Measurements from ENCODE around the gene FOXD1.
A peak's percentile ranks its signal among the peaks of the same experiment; 100 is the strongest.
"Not testable (repeated sequence)": the region's sequence is repeated elsewhere in the genome, so short reads cannot be mapped to it uniquely, and the experiment has no call there.

FOXD1 gene

DNA sequence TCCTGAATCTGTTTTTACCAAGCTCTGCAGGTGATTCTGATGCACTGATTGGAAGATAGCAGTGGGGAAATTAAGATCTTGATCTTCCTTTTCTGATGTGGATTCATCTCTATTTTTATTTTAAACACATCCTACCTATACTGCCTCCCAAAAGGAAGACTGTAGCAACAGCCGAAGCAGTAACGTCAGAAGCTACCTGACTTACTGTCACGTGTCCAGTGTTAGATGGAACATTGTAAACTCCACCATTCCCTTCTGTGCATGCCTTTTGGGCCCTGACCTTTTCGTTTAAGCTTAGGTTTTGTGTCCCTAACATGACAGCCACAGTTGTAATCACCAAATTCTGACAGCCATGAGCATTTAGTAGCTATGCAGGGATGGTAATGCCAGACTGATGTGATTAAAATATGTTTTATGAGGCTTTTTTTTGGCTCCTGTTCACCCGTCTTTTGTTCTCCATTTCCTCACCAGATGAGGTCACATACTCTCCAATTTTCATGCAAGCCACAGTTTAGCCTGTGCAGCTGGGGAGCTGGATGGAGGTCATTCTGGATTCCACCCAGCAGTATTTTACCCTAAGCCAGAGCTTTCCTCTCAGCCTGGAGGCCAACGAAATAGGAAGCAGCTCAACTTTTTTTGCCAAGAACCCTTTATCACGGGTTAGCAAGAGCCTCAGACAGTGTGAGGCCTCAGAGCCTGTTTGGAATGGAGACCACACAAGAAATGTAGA, 15.6 kb upstream of the FOXD1 start:
- no peak for DNase-seq (ENCODE audit: low spot score)

DNA sequence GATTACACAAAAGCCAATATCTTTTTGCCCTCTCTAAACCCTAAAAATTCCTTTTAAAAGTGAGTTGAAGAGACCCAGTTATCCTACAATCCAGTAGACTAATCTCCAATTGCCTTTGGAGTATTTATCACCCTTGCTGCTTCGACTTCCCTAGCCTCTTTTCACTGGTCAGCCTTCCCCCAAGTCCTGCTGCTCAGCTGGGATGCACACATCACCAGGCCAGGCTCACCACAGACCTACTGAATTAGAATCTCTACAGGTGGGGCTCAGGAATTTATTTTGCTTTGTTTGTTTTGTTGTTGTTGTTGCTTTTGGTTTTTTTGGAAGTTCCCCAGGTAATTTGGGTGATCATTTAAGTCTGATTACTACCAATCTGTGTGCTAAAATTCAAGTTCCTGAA, 11.6 kb upstream of the FOXD1 start:
- DNase-seq (ENCODE audit: low spot score), result no peak

DNA sequence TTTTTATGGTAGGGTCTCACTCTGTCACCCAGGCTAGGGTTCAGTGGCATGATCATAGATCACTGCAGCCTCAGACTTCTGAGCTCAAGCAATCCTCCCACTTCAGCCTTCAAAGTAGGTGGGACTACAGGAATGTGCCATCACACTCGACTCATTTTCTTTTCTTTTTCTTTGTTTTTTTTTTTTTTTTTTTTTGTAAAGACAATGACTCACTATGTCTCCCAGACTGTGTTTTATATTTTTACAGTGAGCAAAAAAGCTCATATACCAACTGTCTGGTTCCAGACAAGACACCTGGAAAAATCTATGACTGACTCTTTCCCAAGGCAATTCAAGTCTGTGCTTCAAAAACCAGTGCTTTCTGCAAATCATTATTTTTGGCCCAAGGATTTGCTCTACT, 10.8 kb upstream of the FOXD1 start:
- DNase-seq (ENCODE audit: low spot score), result no peak

DNA sequence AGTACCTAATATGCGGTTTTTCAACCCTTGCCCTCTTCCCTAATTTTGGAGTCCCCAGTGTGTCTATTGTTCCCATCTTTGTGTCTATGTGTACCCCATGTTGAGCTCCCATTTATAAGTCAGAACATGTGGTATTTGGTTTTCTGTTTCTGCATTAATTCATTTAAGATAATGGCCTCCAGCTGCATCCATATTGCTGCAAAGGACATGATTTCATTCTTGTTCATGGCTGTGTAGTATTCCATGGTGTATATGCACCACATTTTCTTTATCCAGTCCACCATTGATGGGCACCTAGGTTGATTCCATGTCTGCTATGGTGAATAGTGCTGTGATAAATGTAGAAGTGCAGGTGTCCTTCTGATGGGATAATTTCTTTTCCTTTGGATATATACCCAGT, 7.9 kb upstream of the FOXD1 start:
- DNase-seq (ENCODE audit: low spot score), result not testable (repeated sequence)

DNA sequence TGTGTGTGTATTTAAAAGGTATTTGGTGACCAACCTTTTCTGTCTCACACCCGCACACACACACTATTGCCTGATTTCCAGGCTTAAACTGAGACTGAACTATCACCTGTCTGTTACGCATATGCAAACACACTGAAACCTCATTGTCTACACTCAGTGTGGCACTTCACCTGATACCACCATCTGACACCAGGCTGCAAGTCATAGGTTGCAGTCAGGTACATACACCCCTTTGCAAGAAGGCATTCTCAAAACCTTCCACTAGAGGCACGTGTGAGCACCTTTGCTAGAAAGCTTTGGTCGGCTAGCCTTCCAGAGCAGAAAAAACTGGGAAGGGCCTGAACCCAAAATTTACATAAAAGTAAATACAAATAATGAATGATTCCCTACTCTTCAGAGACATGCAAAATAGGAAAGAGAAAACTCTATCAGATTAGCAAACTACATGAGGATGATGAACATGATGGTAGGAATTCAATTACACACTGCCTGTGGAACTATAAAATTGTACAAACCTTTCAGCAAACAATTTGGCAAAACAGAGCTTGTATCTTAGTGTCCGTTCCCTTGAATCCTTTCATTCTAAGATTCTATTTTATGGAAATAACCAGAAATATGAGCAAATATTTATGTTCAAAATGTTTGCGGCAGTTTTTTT, 5.9 kb upstream of the FOXD1 start:
- DNase-seq (ENCODE audit: low spot score), result peak; percentile 44

DNA sequence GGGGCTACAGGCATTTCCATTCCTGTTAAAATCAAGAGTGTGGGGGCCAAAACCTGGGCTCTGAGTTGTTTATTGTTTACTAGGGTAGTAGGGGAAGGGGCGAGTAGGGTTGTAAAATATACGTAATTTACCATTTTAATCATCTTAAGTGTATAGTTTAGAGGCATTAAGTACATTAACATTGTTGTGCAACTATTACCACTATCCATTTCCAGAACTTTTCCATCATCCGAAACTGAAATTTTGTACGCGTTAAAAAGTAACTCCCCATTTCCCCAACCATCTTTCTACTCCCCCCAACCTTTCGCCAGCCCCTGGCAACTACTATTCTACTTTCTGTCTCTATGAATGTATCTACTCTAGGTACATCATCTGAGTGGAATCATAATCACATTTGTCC, 3.6 kb upstream of the FOXD1 start:
- no peak for DNase-seq (ENCODE audit: low spot score)

DNA sequence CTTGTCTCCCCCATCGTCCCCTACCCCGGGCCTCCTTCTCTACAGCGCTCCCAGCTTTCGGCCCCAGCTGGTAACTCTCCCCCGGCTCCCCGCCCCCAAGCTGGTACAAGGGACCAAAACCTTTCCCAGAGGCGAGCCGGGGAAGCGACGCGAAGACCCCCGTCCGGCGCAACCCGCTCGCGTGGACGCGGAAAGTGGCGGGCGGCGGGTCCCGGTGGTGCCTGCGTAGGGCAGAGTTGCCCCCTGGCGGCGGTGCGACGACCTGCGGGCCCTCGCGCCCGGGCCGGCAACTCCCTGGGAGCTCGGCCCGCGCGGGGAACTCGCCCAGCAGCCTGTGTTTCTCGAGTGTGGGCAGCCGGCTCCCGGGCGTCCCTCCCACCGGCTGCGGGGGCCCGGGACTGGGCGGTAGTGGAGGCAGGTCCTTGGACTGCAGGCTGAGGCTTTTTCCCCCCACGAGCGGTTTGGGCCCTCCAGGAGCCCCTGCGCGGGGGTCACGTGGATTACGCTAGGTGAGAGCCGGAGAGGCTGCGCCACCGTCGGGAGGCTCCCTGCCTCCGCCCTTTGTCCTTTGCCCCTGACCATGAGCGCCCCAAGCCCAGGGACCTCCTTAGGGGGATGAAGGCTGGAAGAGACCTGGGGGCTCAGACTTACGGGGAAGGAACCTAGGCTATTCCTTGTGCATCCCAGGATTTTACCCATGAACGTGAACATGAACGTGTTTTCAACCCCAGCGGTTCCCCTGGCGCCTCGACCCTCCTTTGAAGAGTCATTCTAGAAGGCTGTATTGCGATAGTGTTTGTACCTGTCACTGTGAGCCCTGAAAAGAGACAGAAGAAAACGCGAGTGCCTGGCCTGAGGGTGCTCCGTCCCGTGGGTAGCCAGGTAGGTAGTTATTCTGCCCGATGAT, 2.9 kb upstream of the FOXD1 start:
- DNase-seq (ENCODE audit: low spot score), result no peak

DNA sequence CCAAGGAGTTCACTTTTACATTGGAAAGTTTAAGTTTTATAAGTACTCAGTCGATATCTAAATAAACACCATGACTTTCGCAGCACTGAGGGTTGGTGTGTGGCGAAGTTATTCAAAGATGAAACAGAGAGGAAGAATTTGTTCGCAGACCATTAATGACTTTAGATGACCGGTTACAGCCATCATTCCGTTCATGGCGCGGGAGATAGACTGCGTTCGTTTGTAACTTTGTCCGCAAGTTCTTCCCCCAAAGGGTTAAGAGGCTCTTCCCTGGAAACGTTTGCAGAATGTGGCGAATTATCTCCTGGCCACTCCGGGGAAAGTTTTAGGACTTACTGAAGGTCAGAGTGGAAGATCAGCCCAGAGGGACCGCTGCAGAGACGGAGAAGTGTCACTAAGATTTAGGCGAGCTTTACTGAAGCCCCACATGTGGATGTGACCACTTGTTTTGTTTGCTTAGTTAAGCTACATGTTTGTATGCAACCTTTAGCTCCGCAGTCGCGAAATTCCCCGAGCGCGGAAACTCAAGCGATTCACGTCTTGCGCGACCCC, 2.2 kb upstream of the FOXD1 start:
- no peak for DNase-seq (ENCODE audit: low spot score)

DNA sequence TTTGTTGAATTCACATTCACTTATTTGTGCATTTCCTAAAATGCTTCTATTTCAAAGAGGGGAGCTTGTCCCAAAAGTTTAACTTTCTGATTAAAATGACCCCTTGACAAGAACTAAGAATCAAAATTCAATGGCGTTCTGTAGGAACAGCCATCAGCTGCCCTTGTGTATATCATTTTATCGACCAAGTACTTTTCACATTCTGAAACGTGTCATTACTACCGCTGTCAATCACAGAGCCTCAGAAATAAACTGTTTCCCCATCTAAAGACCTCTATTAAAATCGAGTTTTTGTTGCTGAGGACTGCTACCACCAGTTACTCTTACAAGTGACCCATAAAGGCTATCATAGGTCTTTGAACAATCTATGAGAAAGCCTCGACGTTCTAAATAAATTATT, 1.6 kb upstream of the FOXD1 start:
- no peak for DNase-seq (ENCODE audit: low spot score)

DNA sequence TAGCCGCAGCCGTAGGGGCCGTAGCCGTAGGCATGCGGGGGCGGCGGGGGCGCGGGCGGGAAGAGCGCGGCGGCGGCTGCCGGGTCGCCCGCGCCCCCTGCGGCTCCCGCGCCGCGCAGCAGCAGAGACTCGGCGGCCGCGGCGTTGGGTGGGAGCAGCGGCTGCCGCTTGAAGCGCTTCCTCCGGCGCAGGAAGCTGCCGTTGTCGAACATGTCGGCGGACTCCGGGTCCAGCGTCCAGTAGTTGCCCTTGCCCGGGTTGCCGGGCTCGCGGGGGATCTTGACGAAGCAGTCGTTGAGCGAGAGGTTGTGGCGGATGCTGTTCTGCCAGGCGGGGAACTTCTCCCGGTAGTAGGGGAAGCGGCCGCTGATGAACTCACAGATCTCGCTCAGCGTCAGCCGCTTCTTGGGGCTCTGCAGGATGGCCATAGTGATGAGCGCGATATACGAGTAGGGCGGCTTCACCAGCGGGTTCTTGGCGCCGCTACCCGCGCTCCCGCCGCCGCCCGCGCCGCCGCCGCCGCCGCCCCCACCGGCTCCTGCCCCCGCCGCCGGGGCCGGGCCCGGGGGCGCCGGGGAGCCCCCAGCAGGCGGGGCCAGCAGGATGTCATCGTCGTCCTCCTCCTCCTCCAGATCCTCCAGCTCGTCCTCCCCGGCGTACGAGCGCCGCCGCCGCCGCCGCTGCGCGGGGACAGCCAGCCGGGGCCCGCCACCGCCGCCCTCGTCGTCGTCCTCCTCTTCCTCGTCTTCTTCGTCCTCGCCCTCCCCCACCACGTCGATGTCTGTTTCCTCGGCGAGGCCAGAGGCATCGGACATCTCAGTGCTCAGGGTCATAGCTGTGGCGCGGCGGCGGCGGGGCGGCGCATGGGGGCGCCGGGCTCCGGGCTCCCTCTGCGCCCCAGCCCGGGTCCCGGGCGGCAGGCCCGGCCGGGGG, 781 bp downstream of the FOXD1 start:
- DNase-seq (ENCODE audit: low spot score), result no peak

DNA sequence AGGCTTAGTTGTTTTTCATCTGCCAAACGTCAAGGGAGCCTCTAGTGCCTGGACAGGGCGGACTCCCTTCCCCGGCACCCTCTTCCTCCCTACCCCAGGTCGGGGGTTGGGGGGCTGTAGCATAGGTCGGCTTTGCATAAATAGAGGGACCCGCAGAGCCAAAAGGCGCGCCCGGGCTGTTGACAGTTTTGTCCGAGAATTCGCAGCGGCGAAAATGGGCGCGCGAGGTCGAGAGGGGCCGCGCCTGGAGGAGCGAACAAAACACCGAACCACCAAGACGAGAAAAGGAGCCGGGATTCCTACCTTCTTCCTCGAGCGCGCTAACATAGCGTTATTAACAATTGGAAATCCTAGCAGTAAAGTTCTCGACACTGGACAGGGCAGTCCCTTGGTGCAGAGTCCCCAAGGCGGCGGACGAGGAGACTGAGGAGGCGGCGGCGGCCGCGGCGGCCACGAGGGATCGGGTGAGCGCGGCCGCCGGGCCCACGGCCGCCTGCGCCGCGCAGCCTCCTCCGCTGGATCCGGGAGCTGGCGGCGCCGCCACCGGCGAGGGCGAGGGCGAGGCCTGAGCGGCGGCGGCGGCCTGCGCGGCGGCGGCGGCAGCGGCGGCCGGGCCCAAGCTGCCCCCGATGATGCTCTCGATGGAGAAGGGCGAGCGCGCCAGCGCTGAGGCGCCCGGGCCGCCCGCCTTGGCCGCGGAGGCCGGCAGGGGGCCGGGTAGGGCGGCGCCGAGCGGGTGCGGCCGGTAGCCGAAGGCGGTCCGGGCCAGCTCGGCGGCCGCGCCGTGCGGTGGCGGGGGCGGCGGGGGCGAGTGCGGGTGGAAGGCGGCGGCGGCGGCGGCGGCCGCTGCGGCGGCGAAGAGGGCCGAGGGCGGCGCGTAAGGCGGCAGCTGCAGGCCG, 1.7 kb downstream of the FOXD1 start:
- DNase-seq (ENCODE audit: low spot score), result no peak

DNA sequence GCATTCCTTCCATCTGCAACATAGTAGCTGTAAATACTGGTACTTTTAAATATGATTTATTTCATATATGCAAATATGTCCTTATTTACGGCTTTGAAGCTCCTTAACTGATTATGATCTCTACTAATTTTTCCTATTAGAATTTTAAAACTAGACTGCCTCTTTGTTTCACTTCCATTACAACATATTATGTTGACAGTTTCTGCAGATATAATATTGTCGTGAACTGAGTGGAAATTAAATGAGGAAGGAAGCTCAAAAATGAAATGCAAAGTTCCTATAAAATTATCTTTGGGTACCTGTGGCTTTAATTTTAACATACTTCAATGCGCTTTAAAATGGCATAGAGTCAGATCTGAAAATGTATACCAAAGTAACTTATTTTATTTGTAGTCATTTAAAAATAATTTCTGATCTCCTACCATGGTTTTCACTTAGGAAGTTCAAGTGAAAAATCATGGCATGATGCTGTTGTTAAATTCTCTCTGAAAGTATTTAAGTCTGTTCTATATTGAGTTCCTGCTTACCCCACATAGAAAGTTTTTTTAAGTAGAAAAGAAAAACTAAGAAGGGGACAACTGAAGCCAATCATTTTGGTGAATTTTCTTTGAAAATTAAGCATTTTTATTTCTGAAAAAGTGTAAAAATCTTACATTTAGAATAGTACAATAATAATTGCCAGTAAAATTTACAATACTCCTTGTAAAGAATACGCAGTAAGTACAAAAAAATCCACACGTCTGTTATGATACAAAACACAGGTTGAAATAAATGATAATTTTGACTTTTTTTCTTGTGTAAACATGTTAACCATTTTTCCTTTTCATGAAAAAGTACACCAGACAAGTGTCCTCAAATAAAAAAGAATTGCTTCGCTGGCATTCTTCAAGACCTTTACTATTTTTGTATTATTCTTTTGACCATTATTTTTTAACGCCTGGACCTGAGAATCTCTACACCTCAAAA, 2.6 kb downstream of the FOXD1 start:
- DNase-seq (ENCODE audit: low spot score), result no peak

DNA sequence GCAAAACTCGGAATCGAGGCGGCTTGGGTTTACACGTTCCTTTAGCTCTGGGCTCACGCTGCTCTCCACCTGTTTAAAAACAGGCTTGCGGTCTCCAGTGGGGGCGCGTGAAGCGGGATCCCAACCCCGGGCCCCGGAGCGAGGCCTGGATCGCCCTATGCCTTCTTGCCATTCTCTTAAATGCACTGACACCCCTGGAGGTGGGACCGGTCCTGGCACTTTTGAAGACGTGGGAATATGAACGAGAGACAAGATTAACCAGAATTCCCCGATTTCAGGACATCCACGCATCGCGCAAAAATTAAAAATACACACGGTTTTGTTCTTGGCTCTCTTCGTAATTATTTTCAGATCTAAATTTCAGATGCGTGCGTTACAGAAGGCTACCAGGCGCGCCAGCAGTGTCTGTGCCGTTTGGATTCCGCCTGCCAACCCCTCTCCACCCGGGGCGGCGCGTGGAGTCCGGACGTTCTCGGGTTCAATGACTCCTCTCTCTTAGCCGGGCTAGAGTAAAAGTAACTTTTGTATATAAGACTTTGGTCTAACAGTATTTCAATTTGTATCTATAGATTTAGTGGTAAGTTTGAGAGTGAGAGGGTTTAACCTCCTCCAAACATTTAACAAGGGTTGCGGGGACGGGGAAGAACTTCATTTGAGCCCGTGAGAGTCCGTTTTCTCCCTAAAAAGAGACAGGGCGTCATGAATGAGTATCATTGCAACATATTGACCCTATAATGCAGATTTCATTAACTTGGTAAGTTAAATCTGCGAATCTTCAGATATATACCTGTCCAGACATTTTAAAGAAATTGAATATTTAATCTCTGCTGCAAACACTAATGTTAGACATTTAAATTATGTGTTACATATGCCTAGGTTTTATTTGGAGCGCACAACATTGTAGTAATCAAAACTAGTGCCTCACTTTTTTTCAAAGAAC, 3.8 kb downstream of the FOXD1 start:
- DNase-seq (ENCODE audit: low spot score), result no peak

DNA sequence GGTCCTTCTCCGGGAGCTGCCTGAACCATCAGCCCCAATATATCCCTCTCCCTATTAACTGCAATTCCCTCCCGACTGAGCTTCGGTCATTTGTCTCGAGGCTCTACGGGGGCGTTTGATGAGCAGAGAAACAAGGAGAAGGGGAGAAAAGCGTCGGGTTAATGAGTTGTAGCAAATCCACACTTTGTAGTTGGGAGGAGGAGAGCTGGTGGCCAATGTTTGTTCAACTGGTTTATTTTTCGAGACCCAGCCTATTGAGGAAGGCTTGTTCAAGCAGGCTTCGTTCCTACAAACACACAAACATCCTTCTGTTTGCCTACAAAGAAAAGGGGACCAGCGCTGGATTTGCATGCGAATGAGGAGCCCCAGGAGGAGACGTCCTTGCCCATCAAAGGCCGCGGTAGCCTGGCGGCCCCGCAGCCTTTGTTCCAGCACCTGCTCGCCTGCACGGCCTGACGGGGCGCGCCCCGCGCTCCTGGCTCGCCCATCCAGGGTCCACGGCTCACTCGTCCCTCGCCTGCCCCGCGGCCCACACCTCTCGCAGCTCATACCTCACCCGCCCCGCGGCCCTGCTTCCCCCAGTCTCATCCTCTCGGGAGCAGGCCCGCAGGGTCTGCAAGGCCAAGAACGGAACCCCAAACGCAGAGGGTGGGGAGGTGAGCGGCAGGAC, 4.6 kb downstream of the FOXD1 start:
- DNase-seq (ENCODE audit: low spot score), result no peak

DNA sequence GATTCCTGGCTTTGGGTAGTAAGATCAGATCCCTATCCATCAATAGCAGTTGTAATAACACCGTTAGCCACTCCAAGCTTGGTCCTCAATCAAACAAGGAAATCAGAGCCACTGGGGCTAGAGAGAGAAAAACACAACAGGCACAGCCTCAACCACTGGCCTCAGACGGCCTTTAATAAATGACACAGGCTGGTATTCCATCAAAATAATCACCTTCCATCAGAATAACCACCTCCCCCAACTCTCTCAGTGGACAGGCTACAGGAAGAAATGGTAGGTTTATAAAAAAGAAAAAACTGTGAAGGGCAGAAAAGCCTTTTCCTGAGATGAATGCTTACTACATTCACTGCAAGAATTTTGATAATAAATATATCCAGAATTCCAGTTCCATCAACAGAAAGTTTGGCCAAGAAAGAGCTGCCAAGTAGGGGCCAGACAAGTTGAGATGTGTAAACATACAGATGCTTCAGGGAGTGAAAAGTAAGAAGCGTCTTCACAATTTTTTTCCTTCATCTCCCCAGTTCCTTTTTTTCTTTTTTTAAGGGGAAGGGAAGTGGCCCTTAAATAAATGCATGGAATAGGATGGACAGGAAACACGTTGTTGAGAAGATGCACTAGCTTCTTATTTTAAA, 5.5 kb downstream of the FOXD1 start:
- no peak for DNase-seq (ENCODE audit: low spot score)

DNA sequence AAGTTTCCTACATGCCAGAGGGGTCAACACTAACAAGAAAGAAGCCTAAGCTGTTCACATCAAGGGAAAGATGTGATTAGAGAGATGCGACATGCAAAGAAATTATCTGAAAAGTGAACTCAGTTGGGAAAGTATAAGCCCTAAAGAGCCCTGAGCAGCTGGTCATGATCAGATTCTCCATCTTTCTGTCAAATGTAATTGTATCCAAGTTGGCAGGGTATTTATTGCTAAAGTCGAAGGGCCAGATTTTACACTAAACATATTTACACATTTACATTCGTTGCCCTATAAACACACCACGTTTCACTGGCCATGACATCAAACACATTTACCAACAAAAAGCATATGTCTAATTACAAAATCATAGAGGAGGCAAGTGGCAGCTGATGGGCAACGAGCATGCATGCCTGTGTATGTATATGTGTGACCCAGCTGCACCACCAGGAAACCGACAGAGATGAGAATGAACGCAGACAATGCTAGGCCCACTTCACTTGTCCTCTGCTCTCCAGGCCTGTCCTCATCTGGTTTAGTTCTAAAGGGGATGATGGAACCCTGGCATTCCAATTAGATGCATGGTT, 6.3 kb downstream of the FOXD1 start:
- DNase-seq (ENCODE audit: low spot score), result no peak

DNA sequence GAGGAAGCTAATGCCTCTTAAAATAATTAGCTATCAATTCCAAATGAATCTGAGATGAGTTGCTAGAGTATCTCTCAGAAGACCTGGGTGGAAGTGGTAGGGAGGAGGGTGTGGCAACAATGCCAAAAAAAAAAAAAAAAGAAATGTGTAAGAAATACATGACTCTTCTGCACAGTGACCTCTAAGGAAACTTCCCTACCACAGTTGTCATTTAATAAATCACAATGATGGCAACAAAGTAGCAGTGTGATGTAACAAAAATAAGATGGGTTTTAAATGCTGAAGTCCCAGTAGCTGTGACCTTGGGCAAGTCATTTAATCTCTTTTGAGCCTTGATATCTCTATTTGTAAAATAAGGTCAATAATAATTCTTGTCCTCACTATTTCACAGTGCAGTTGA, 7.2 kb downstream of the FOXD1 start:
- DNase-seq (ENCODE audit: low spot score), result no peak

Data from kidney capillary endothelial cell (primary cell).